NCI-H187 (cell line): ENCODE measurements around the gene MAP3K12.

ENCODE experiments used
- DNase-seq, 2 experiments: peaks; one replicate each; lab custom pipeline; 2025; lab: John Stamatoyannopoulos, UW

MAP3K12 gene

DNA sequence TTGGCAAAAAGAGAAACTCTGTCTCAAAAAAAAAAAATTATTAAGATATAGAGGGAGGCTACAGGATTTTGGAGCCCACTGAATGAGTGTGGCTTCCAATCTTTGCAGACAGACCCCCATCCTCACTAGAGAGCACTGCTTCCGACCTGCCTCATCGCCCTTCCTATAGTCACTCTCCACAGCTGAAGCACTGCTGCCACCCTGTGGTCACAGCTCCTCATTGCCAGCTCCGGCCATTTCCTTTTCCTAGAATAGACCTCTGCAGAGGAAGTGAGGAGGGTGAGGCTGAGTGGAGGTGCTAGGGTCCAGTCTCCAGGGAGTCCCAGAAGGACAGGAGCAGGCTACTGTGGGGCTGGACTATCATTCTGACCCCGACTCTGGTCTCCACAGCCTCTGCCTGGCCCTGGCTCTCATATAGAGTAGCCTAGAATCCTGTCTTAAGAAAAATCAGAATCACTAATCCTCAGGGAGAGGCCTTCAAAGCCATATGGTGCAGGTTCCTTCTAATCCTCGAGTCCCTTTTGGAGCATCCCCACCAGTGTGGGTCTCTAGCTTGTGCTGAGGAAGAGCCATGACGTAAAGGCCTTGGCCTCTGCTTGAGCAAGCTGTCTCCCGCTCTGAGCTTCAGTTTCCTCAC lies 9.4 kb upstream of the MAP3K12 start:
- peak; percentile 46 to 80 for DNase-seq

DNA sequence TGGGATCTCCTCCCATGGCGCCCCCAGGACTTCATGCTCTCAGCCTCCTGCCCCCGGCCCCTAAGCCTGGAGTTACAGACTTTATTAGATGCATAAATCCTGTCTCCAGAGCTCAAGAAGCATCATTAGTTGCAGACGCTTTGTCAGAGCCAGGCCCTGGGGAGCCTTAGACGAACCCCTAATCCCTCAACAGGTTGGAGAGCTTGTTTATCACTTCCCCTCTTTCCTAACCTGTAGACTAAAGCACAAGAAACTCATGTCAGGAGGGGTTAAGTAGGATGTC lies 8.3 kb upstream of the MAP3K12 start:
- no peak for DNase-seq

DNA sequence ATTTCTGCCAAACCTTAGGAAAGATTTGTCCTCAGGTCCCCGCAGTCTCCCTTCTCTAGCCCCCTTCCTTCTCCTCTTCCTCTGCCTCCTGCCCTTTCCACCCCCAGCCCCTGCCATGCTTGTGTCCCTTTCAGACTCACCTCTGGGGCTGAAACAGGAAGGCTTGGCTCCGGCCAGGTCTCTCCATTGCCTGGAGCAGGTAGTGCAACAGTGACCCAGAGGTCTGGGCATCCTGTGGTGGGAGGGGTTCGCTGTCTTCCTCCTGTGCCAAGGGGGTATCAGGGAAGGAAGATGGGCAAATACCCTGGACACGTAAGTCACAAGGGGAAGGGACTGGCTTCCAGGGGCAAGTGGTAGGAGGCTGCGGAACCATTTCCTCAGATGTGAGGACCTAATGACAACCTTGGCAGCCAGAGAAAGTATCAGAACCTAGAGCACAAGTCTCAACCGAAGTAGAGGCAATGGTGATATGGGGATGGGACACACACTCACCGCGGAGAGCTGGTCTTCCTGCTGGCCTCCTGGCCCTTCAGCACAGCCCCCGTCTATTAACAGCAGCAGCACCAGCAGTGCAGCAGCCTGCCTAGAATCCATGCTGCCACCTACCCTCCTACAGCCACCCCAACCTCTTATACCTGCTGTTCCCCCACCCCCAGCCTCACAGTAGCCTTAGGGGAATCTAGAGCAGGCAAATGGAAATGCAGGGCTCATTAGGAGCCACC lies 7.8 kb upstream of the MAP3K12 start, which contains the start of gene NPFF:
Gene NPFF (minus strand): TSS at position 604 of the 722 bp plus-strand sequence. CDS start 10 bp downstream, at position 594.
- DNase-seq: no peak

DNA sequence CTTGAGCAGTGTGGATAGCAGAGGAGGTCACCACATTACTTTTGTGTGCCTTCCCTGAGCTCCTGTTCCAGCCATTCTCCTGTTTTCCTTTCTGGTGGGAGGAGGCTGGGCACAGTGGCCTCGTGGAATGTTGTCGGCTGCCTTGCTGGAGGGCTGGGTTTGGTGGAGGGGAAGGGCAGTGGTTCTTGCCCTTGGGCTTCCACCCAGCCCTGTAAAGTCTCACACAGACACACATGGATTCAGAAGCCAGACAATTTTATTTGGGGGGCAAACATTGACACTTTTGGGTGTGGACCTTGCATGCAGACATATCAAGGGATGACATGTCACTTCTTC lies 7.2 kb upstream of the MAP3K12 start:
- no peak for DNase-seq

DNA sequence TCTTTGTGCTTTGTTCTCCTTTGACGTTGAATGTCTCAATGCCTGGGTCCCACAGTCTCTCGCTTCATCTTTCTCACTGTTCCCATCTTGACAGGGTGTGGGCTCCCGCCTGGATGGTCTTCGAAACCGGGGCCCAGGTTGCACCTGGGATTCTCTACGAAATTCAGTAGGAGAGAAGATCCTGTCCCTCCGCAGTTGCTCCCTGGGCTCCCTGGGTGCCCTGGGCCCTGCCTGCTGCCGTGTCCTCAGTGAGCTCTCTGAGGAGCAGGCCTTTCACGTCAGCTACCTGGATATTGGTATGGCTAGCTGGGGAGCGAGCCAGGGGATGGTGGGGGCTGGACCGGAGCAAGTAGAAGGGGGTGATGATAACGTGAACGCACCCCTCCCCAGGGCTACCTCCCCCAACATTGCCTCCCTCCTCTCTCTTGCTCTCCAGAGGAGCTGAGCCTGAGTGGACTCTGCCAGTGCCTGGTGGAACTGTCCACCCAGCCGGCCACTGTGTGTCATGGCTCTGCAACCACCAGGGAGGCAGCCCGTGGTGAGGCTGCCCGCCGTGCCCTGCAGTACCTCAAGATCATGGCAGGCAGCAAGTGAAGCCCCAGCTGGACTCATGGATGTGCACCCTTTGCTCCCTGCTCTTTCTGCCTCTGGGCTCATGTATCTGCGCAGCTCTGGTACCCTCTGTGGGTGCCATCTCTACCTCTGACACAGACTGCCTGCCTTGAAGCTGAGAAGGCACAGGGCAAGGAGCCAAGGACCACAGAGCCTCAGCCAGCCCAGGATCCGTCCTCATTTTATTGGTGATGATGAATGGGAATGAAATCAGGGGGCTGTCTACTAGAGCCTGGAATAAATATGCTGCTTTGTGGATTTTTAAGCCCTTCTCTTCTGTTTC lies 6.5 kb upstream of the MAP3K12 start:
- DNase-seq: no peak

DNA sequence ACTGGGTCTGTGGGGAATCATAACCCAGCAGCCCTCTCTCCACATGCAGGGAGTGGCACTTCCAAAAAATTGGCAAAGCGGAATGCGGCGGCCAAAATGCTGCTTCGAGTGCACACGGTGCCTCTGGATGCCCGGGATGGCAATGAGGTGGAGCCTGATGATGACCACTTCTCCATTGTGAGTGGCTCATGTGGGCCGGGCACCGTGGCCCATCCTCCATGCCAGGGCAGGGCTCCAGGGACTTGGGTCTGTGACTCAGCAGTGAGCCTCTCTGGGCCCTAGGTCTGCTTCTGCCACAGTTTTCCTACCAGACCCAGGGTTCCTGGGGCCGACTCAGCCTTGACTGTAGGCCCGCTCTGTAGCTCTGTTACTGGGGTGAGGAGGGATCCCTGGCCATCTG lies 5.8 kb upstream of the MAP3K12 start:
- no peak for DNase-seq

DNA sequence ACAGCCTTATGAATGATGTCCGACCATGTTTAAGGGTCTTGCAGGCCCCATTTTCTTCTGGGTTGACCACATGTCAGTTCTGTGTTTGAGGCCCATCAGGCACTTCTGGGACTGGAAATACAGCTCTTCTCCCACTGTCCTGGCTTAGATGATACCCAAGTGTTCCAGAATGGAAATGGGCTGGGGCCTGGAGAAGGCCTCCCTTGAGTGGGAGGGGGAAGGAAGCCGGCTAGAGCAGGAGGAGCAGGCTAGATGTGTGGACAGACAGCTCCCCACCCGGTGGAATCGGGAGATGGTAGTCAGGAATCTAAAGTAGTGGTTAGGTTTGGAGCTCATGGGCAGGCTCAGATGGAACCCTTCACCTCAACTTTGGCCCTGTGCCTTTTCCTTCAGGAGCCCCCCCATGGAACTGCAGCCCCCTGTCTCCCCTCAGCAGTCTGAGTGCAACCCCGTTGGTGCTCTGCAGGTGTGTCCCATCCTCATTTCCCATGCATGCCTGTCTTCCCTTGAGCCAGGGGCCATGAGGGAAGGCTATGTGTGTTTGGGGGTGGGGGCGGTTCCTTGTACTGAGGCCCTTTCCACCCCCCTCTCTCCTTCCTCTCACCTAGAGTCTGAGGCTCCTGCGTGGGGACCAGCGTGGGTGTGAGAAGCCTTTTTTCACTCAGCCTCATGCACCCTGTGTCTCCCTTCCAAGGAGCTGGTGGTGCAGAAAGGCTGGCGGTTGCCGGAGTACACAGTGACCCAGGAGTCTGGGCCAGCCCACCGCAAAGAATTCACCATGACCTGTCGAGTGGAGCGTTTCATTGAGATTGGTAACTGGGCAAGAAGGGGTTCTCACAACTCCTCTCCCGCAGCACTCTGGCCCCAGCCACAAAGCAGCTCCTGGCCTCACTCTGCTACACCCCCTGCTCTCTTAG lies 5.0 kb upstream of the MAP3K12 start:
- DNase-seq: no peak

DNA sequence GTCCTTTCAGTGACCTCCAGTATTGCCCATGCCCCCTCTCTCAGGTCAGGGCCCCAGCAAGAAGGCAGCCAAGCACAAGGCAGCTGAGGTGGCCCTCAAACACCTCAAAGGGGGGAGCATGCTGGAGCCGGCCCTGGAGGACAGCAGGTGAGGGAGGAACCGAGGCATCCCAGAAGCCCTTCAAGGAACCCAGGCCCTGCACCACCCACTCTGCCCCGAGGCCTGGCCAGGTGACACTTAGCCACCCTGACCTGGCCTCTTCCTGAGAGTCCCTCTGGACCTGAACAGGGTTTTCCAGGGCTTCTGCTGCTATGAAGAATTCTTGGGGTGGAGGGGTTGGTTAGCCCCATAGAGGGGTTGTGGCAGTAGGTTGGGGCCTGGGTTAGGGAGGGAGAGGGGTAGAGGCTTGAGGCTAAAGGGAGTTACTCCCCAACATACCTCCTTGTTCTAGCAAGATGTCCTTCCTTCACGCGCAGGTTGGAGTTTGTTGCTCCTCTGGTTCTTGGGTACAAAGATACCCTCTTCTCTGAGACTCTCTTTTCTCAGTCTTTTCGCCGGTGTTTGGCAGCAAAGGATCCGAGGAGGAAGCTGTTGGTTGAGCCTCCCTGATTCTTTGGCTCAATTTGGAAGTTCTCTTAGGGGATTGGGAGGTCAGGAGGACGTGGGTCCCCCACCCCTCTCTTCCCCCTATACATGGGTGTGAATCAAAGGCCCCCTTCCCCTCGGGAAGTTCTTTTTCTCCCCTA lies 3.9 kb upstream of the MAP3K12 start:
- no peak for DNase-seq

DNA sequence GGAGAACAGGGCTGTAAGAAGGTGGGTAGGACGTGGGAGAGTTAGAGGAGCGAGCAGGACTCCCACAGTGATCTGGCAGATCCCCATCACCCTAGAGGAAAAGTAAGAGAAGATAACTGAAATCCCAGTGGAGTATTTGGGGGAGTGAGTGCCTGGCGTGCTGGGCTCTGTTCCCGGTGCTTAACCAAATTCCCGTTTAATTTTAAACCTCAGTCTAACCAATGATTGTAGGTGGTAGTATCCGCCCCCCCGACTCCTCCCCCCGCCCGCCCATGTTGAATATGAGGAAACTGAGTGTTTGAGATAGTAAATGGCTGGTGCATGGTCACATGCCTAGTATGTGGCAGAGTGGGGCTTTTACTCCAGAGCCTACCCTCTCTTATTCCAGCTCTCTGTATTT lies 3.1 kb upstream of the MAP3K12 start:
- no peak for DNase-seq

DNA sequence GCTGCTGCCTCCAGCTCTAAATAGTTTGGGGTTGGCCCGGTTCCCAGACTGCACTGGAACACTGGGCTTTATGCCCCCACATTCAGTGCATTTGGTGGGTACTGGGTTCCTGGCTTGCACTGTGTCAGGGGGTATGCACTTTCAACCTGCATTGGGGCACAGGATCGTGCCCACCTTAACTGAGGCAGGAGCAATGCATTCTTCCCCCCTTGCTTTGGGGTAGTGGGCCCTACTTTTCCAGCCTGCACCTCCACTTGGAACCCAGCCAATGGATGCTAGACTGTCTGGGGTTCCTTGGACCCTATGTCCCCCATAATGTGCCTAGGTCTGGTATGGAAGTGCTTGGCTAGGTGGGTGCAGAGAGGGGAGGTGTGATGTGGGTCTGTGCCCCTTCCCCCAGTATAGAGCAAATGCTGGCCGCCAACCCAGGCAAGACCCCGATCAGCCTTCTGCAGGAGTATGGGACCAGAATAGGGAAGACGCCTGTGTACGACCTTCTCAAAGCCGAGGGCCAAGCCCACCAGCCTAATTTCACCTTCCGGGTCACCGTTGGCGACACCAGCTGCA lies 2.4 kb upstream of the MAP3K12 start:
- DNase-seq: no peak

DNA sequence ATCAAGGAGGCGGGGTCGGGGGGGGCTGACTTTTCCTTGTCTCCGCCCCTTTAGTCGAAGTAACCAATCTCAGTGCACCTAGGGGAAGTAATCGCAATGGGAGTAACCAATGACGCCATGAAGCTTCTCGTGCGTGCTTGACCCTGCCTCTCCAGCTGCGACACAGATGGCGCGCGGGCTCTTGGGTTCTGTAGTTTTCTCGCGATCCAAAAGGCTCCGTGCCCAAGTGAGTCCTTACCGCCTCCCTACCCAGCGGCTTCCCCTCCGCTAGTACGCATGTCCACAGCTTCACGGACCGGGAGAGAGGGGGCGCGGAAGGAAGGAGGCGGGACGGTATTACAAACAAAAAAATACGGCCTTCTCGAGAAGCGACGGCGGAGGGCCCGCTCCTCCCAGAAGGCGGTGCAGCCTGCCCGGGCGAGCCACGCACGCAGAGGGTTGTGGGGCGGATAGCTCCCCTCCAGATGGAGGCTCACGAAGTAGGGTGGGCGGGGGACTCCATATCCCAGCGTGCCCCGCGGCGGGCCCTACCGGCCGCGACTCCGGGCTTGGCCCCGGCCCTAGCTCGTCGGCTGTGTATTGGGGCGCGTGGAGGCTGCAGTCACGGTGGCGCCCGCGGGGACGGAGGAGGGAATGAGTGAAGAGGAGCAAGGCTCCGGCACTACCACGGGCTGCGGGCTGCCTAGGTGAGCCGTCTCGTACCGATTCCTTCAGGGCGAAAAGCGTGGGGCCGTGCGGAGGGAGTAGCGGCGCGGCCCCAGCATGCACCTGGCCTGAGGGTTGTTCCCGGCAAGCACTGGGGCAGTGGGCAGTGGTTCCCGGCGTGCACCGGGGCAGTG lies 1.7 kb upstream of the MAP3K12 start, which contains the start of gene TARBP2:
Gene TARBP2 (plus strand): TSS at position 508 of the 839 bp plus-strand sequence. CDS start 126 bp downstream, at position 634.
- peak; percentile 99 for DNase-seq

DNA sequence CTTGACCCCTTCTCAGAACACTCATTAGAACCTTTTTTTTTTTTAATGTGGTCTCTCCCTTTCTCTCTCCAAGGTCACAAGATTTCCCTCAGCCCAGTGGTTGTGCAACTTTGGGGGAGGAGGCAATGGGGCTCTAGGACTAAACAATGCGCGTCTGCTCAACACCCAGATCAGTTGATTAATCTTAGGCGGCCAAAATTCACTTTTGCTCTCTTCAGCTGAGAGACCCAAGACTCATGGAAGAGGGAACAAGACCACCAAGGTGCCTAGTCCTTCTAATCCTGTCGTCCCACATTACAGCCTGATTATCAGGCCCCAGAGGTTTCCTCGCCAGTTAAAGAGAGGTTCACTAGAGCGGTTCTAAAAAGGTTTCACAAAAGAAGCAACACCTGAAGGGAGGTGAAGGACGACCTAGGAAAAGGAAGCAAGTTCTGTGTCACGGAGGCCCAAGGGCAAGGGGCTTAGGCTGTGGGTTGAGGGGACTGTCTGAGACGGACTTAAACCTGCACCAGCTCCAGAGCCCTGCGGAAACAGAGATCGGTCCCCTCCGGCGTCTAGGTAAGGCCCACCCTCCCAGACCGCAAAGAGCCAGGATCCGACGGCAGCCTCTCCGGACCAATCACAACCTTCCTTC lies 1.0 kb upstream of the MAP3K12 start:
- no peak for DNase-seq

DNA sequence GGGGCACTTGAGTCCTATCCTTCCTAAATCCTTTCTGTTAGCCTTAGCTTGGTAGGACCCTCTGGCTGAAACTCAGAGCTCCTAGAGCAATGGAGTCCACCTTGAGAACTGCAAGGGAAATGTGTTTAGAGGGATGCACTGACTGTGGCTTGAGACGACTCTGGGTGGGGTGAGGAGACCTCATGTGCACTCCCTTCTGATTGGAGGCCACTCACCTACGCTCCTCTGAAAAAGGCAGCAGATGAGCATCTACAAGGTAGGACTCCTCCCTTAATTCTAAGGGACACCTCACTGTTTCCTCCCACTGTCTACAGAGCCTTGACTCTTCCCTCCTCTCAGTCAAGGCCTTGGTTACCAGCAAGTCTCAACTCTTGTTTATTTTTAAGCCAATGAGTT lies 1.0 kb downstream of the MAP3K12 start:
- DNase-seq: no peak

DNA sequence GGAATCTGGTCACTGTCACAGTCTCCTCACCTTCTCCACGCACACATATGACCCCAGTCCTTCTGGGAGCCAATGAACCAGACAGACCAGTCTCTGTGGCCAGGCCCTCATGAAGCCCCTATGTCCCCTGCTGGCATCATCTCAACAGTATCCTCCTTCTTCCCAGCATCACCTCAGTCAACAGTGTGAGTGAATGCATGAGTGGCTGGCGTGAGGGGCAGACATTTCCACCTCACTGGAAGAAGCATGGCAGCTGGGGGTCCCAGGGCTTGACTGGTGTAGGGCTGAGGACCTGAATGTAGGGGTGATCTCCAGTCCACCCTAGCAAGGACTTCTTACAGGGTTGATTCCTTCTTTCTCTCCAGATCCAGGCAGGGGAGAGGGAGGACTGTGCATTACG lies 1.8 kb downstream of the MAP3K12 start:
- no peak for DNase-seq

DNA sequence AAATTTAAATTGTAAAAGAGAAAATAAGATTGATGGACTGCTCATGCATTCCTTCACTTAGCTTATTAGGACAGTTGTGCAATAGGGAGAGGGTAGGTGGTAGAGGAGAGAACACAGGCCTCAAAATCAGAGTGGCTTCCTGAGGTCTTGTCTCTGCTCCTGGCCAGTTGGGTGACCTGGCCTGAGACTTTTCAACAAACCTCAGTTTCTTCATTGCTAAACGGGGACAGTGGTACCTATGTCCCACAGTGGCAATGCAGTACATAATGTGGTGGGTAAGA lies 2.6 kb downstream of the MAP3K12 start:
- DNase-seq: no peak

DNA sequence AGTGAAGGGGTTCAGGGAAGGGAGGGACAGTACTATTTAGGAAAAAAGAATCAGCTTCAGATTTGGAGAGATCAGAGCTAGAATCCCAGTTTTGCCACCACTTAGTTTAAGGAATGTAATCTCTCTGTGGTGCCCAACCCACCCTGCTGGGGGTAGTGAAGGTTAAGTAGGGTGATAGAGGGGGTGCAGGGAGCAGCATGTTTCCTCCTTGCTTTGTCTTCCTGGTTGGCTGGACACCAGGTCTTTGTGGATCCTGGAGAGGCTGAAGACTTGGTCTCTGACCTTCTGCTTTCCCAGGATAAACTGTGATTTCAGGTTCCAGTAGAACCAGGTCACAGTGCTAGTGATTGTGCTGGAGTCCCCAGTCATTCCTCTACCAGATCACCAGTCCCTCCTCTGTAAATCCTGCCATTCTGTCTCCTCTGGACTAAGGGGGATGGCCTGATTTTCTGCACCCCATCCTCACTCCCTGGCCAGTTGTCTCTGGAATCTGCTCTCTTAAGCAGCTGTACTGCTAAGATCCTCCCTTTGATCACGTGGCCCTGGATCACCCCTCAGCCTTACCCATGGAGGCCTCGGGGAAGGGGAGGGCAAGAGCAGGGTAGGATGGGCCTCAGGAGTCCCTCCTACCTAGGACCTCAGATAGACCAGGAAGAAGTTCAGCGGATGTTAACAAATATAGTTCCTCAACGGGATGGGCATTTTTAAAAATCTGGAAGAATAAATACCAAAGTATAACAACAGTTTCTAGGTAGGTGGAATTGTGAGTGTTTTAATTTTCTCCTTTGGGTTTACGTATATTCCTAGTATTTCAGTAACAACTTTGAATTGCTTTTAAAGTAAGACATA lies 3.1 kb downstream of the MAP3K12 start:
- DNase-seq: no peak

DNA sequence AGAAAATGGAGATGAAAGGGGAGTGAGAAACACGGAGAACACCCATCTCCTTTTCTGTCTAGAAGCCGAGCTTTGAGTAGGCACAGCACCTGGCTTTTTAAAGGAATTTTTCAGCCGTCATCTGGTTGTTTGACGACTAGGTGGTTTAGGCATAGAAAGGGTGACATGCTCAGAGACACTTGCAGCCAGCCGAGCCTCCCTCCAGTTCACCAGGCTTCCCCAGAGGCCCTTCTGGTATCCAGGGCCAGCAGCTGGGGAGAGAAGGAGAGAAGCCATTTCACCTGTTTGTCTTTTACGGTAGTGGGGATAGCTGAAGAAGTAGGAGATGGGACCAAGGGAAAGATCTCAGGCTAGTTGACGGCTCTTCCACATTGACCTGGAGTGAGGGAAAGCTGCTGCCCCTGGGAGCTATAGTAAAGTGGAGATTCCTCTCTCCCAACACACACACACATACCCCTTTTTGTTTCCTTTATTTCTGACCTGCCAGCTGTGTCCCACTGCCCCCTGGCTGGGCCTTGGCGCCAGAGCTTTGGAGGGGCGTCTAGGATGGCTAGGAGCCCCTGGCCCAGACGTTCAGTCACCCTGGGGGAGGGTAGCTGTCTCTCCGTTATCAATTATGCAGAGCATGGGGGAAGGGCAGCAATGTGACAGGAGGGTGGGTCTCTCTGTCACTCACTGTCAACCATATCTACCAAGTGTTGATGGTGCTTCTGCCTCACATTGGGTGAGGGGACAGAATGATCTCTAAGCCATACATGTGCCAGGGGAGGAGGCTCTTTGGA lies 5.5 kb downstream of the MAP3K12 start:
- no peak for DNase-seq
